ENCODE results near the gene ZSWIM4. TPM values are rescaled to one million over a fixed set of nuclear protein-coding genes. Genes with fewer than 3 reads are reported as not detected.
A peak's percentile ranks its signal among the peaks of the same experiment; 100 is the strongest.

The ZSWIM4 gene
- polyA plus RNA-seq, 2 of the 4 experiments (the other 2 are of a cell fraction): 1.6 to 3.4 TPM

DNA sequence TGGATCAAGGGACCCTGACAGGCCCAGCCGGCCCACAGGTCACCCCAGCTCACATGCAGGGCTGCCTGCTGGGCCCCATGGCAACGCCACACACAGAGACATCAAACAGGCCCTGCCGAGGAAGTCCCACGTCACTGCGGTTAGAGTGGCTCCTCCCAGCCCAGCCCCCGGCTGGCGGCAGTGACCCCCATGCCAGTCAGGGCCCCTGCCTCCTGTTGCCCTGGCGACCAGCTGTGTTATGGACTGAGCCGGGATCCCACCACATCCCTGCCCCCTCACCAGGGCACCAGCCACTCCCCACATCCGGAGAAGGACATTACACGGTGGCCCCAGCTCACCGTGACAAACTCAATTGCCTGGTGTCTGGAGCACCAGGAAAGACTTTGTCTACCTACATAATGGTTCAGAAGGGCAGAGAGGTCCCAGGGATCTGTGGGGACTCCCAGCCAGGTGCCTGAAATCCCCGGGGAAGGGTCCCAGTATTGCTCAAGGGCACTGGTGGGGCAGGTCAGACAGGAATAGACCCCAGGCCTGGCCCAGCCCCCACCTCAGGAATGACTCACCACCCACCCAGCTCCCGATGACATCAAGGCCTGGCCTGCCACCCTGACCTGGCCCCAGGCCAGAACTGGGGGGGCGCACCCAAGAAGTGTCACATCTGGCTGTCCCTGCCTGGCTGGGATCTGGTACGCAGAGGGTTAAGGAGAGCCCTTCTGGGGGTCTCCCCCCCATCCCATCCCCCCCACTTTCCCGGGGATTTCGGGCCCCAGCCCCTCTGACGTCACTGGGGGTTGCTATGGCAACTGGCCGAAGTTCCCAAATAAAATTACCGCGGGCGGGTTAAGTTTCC lies 51.5 kb downstream of the ZSWIM4 start (continued):
- TF ChIP-seq, protein P1, sequence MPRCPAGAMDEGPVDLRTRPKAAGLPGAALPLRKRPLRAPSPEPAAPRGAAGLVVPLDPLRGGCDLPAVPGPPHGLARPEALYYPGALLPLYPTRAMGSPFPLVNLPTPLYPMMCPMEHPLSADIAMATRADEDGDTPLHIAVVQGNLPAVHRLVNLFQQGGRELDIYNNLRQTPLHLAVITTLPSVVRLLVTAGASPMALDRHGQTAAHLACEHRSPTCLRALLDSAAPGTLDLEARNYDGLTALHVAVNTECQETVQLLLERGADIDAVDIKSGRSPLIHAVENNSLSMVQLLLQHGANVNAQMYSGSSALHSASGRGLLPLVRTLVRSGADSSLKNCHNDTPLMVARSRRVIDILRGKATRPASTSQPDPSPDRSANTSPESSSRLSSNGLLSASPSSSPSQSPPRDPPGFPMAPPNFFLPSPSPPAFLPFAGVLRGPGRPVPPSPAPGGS (IDR thresholded peaks at IDR 0.05): no peak
- TF ChIP-seq CBX8 (IDR thresholded peaks at IDR 0.05) (no peak), TP53 (CRISPR knock-in tag; IDR thresholded peaks at IDR 0.05) (peak; percentile 82), ZNF302 (CRISPR knock-in tag; IDR thresholded peaks at IDR 0.05) (no peak), RARB (CRISPR knock-in tag; IDR thresholded peaks at IDR 0.05) (peak; percentile 57), MAZ (IDR thresholded peaks at IDR 0.05; ENCODE audit: borderline replicate concordance, low read depth, low read length) (peak; percentile 44; the same call in 1 of the 2 replicates), EP300 (IDR thresholded peaks at IDR 0.05) (peak; percentile 28 to 47; a peak in 3 of 5 replicates)
- TF ChIP-seq, protein P2, sequence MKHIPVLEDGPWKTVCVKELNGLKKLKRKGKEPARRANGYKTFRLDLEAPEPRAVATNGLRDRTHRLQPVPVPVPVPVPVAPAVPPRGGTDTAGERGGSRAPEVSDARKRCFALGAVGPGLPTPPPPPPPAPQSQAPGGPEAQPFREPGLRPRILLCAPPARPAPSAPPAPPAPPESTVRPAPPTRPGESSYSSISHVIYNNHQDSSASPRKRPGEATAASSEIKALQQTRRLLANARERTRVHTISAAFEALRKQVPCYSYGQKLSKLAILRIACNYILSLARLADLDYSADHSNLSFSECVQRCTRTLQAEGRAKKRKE (CRISPR knock-in tag; IDR thresholded peaks at IDR 0.05; ENCODE audit: low read depth): no peak

DNA sequence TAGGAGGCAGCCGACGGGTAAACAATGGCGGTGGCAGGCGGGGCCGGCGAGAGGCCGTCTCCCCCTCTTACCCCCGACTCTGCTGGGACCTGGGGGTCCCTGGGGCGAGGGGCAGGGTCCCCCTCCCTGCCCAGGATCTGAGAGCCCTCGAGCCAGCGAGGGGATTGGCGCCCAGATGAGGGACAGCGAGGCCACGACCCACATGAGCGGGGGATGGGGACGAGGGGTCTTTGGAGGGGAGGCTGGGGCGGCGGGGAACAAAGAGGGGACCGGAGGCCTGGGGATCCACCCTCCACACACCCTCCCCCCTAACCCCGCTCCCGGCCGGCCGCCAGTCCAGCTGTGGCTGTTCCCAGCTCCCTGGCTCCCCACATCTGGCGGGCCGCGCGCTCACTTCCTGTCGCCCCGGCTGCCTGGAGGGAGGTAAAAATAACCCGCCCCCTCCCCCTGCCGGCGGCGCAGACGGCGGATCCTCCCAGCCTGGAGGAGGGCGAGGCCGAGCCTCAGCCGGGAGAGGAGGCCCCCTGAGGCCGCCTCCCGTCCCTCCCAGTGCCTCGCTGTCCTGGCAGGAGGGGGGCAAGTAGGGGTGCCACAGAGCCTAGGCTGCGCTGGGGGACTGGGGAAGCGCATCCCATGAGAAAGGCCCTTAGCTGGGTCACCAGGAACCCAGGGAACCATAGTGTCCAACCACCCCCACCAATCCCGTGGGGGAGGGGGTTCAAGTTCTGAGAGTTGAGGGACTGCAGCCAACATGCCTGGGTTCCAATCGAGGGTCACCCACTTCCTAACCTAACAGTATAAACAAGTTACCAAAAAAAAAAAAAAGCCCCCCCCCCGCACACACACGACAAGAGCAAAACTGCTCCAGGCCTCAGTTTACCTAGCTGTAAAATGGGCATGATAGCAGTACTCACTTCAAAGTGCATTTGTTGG lies 52.4 kb downstream of the ZSWIM4 start:
- peak overlapping the region; percentile 41 for H3K4me3 ChIP-seq
- ATAC-seq (peak; percentile 19 to 56), DNase-seq (ENCODE audit: low read depth in 1 of 2, low spot score in 1 of 2) (peak in 1 of 2 experiments; percentile 92), FAIRE-seq (no peak)
- peaks cover 80% of the 10 kb centered on the region for H3K4me1 ChIP-seq
- H3K4me2 ChIP-seq: peak overlapping the region; percentile 94
- H3K27ac ChIP-seq: peak overlapping the region; percentile 100
- POLR2A ChIA-PET: interaction anchor here (0.6 to 2.9 kb wide), 8 partner anchors 9 to 534 kb away, joined by 4 to 33 read pairs (median 6); partner anchors contain the start of gene ADGRE5
- 8% methylated on average over 9 of the region's 47 CpGs for WGBS (ENCODE audit: missing lambda C conversion rate)
- CTCF ChIA-PET: interaction anchor here (1.0 to 20.6 kb wide), 4 partner anchors 11 to 63 kb away, joined by 3 to 271 read pairs (median 60); no protein-coding TSS in a partner anchor
- no peaks in the 10 kb centered on the region for H3K9me3 ChIP-seq
- TF ChIP-seq PHF8 (IDR thresholded peaks at IDR 0.05; ENCODE audit: borderline replicate concordance, low read depth) (no peak), HOXB5 (CRISPR knock-in tag; IDR thresholded peaks at IDR 0.05) (peak; percentile 58), ZNF302 (CRISPR knock-in tag; IDR thresholded peaks at IDR 0.05) (no peak), NFE2L2 (conservative IDR thresholded peaks at IDR 0.05; ENCODE audit: low read length) (no peak), POLR2A (IDR thresholded peaks at IDR 0.05; ENCODE audit: low read length) (no peak), JUN (IDR thresholded peaks at IDR 0.05) (peak; percentile 19 to 20; a peak in 3 of 5 replicates), CHD4 (IDR thresholded peaks at IDR 0.05; ENCODE audit: borderline replicate concordance) (peak; percentile 86; the same call in 1 of the 2 replicates), KDM5A (IDR thresholded peaks at IDR 0.05) (no peak), RARB (CRISPR knock-in tag; IDR thresholded peaks at IDR 0.05) (no peak), HEYL (CRISPR knock-in tag; IDR thresholded peaks at IDR 0.05) (no peak), BHLHE40 (IDR thresholded peaks at IDR 0.05; ENCODE audit: low read depth, low read length) (no peak), FOXS1 (CRISPR knock-in tag; IDR thresholded peaks at IDR 0.05) (no peak), NPAS2 (CRISPR knock-in tag; IDR thresholded peaks at IDR 0.05; ENCODE audit: borderline replicate concordance) (no peak), ZSCAN20 (CRISPR knock-in tag; IDR thresholded peaks at IDR 0.05) (no peak), EP300 (IDR thresholded peaks at IDR 0.05) (peak in 1 of 2 experiments; percentile 30; a peak in 2 of 5 replicates), FOSL2 (IDR thresholded peaks at IDR 0.05) (no peak), FOSL2 (CRISPR knock-in tag; IDR thresholded peaks at IDR 0.05) (0 out of 2 replicates have a peak, but pooled peaks have one; percentile 26), POLR2AphosphoS2 (conservative IDR thresholded peaks at IDR 0.05; ENCODE audit: low read length) (no peak), HDAC2 (IDR thresholded peaks at IDR 0.05) (peak; percentile 95), RAD21 (conservative IDR thresholded peaks at IDR 0.05 in 1 of 2, IDR thresholded peaks at IDR 0.05 in 1 of 2) (no peak), HOXB13 (CRISPR knock-in tag; IDR thresholded peaks at IDR 0.05; ENCODE audit: low read depth) (peak; percentile 18; the same call in 1 of the 2 replicates), RFX5 (IDR thresholded peaks at IDR 0.05) (no peak)
- TF ChIP-seq, protein P3, sequence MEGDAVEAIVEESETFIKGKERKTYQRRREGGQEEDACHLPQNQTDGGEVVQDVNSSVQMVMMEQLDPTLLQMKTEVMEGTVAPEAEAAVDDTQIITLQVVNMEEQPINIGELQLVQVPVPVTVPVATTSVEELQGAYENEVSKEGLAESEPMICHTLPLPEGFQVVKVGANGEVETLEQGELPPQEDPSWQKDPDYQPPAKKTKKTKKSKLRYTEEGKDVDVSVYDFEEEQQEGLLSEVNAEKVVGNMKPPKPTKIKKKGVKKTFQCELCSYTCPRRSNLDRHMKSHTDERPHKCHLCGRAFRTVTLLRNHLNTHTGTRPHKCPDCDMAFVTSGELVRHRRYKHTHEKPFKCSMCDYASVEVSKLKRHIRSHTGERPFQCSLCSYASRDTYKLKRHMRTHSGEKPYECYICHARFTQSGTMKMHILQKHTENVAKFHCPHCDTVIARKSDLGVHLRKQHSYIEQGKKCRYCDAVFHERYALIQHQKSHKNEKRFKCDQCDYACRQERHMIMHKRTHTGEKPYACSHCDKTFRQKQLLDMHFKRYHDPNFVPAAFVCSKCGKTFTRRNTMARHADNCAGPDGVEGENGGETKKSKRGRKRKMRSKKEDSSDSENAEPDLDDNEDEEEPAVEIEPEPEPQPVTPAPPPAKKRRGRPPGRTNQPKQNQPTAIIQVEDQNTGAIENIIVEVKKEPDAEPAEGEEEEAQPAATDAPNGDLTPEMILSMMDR (IDR thresholded peaks at IDR 0.05): no peak
- TF ChIP-seq, protein P4, sequence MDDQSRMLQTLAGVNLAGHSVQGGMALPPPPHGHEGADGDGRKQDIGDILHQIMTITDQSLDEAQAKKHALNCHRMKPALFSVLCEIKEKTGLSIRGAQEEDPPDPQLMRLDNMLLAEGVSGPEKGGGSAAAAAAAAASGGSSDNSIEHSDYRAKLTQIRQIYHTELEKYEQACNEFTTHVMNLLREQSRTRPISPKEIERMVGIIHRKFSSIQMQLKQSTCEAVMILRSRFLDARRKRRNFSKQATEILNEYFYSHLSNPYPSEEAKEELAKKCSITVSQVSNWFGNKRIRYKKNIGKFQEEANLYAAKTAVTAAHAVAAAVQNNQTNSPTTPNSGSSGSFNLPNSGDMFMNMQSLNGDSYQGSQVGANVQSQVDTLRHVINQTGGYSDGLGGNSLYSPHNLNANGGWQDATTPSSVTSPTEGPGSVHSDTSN (IDR thresholded peaks at IDR 0.05): peak; percentile 13; the same call in 1 of the 2 replicates
- TF ChIP-seq, protein P5, sequence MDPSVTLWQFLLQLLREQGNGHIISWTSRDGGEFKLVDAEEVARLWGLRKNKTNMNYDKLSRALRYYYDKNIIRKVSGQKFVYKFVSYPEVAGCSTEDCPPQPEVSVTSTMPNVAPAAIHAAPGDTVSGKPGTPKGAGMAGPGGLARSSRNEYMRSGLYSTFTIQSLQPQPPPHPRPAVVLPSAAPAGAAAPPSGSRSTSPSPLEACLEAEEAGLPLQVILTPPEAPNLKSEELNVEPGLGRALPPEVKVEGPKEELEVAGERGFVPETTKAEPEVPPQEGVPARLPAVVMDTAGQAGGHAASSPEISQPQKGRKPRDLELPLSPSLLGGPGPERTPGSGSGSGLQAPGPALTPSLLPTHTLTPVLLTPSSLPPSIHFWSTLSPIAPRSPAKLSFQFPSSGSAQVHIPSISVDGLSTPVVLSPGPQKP (IDR thresholded peaks at IDR 0.05; ENCODE audit: low read depth, low read length): no peak

Data from A549 (cell line).